Bronchial epithelial cell (primary cell): ENCODE data around the gene TMPRSS6. TPM values are rescaled to one million over a fixed set of nuclear protein-coding genes. Genes with fewer than 3 reads are reported as not detected.
A peak's percentile ranks its signal among the peaks of the same experiment; 100 is the strongest.

Source experiments
- DNase-seq: peaks from one replicate; pipeline ENCODE4 v3.0.0-alpha.2; 2010; ENCODE audit warnings: low read depth
- FAIRE-seq: peaks from 2 replicates; lab custom pipeline; 2011; peaks lifted over from hg19 to GRCh38; lab: Jason Lieb, UNC
- H3K27me3 ChIP-seq: 2 replicates; pipeline ENCODE4 v1.5.1; 2011; ENCODE audit warnings: low read length; ENCODE audit not compliant: control insufficient read depth, insufficient read depth
- H3K36me3 ChIP-seq: 2 replicates; pipeline ENCODE4 v1.5.1; 2011; ENCODE audit warnings: low read length; ENCODE audit not compliant: control insufficient read depth, insufficient read depth
- H3K4me3 ChIP-seq: 2 replicates; pipeline ENCODE4 v1.5.1; 2011; ENCODE audit warnings: mild to moderate bottlenecking, low read depth, low read length, control low read depth
- CTCF ChIP-seq: IDR thresholded peaks from 2 replicates; pipeline ENCODE4 v1.5.1; 2011; ENCODE audit warnings: mild to moderate bottlenecking, moderate library complexity, low read length, control low read depth, inconsistent platforms; ENCODE audit not compliant: insufficient read depth, severe bottlenecking
- total RNA-seq: library from RNA; depleted of rRNA; stranded (reverse); fragments of >200 nt; gene quantifications from 2 replicates; pipeline ENCODE4 v1.2.1, GENCODE V29; 2014

TMPRSS6 gene
- total RNA-seq, 1 donor from 2014 or later: not detected

DNA sequence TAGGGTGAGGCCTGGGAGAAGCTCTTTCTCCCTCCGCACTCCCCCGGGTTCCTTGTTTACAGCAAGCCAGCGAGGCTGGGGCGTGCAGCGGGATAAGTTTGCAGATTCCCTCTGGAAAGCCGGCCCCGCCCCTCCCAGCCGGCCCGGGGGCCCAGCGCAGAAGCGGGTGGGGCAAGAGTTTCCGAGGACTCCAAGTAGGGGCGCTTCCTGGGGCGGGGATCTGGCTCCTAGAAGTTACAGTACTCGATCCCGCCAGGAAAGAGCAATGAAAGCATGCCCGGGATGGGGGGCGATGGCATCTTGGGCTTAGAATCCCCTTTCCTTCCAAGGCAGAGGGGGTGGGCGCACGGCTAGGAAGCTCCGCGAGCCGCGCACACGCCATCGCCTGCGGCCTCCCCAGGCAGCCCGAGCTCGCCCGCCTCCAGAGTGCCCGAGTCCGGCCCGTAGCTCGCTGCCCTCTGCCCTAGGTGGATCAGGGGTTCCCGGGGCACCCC is 90.7 kb downstream of the TMPRSS6 start:
- DNase-seq: peak; percentile 28
- no peak for FAIRE-seq

GRCh38 chr22:37018086-37018814 is 91.3 kb downstream of the TMPRSS6 start:
- Histone ChIP-seq H3K27me3 (no peaks in the 10 kb centered on the region), H3K36me3 (peaks cover 13% of the 10 kb centered on the region), H3K4me3 (peak overlapping the region; percentile 84)
- DNase-seq (no peak), FAIRE-seq (no peak)
- TF ChIP-seq CTCF: no peak

More for the DNA sequence above, 90.7 kb downstream of the TMPRSS6 start:
- Histone ChIP-seq H3K36me3 (peaks cover 13% of the 10 kb centered on the region), H3K27me3 (no peaks in the 10 kb centered on the region), H3K4me3 (peak overlapping the region; percentile 84)
- no peak for TF ChIP-seq CTCF

GRCh38 chr22:37017356-37017755 is 92.2 kb downstream of the TMPRSS6 start:
- H3K36me3 ChIP-seq: peaks cover 13% of the 10 kb centered on the region
- no peak overlapping the region for H3K4me3 ChIP-seq
- no peaks in the 10 kb centered on the region for H3K27me3 ChIP-seq
- TF ChIP-seq CTCF: no peak
- FAIRE-seq (no peak), DNase-seq (no peak)

- FAIRE-seq (no peak), DNase-seq (no peak)
- H3K4me3 ChIP-seq: no peak overlapping the region
- peaks cover 13% of the 10 kb centered on the region for H3K36me3 ChIP-seq
- TF ChIP-seq CTCF: no peak
- no peaks in the 10 kb centered on the region for H3K27me3 ChIP-seq
Observed at GRCh38 chr22:37016134-37016910, 93.2 kb downstream of the TMPRSS6 start.

DNA sequence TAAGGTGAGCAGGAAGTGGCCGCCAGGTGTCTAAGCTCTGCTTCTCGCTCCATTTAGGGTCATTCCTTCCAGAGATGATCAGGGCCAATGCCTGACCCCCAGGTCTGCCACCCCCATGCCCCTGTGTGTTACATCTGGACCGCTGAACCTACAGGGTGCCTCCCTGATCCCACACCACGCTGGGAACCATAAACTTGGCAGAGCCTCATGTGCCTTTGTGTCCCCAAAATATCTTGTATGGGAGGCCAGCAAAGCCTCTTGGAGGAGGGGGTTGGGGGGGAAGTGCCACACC is 94.0 kb downstream of the TMPRSS6 start:
- TF ChIP-seq CTCF: no peak
- DNase-seq (no peak), FAIRE-seq (peak; percentile 60)
- no peaks in the 10 kb centered on the region for H3K27me3 ChIP-seq
- no peak overlapping the region for H3K4me3 ChIP-seq
- peaks cover 13% of the 10 kb centered on the region for H3K36me3 ChIP-seq

Other genes starting within 250 kb of the TMPRSS6 start
- gene NCF4, start 248.7 kb downstream of the TMPRSS6 start, total RNA-seq: not detected in 2 replicates
- gene CSF2RB, start 196.1 kb downstream of the TMPRSS6 start, total RNA-seq: under 0.01 TPM in 1 of 2 replicates, not detected in the other
- gene TST, start 90.3 kb downstream of the TMPRSS6 start, total RNA-seq: 45.8 and 102 TPM in 2 replicates
- gene MPST, start 90.0 kb downstream of the TMPRSS6 start, total RNA-seq: 96.3 and 121 TPM in 2 replicates
- gene KCTD17, start 58.0 kb downstream of the TMPRSS6 start, total RNA-seq: 7.4 and 22.3 TPM in 2 replicates
- gene IL2RB, start 40.2 kb upstream of the TMPRSS6 start, total RNA-seq: not detected in 2 replicates
- gene C1QTNF6, start 78.5 kb upstream of the TMPRSS6 start, total RNA-seq: 2.9 and 4.1 TPM in 2 replicates
- not detected in 2 replicates for gene SSTR3, start 102.8 kb upstream of the TMPRSS6 start, total RNA-seq
- 2.6 and 6.3 TPM in 2 replicates for gene RAC2, start 134.6 kb upstream of the TMPRSS6 start, total RNA-seq
- not detected in 2 replicates for gene CYTH4, start 172.8 kb upstream of the TMPRSS6 start, total RNA-seq